ENCODE measurements around the gene CDK6.

GRCh38 chr7:92671505-92672169, 164.7 kb downstream of the CDK6 start:
- TF ChIP-seq CTCF (IDR thresholded peaks at IDR 0.05 in 8 of 11, conservative IDR thresholded peaks at IDR 0.05 in 3 of 11) (no peak), POLR2A (IDR thresholded peaks at IDR 0.05) (no peak)

Measured in spleen (tissue), 7 donors.